ENCODE results near the gene CRPPA. TPM values are rescaled to one million over a fixed set of nuclear protein-coding genes. Genes with fewer than 3 reads are reported as not detected.

The CRPPA gene
- total and polyA plus RNA-seq, 11 donors: 0.98 to 8.5 (median 6.0) TPM

DNA sequence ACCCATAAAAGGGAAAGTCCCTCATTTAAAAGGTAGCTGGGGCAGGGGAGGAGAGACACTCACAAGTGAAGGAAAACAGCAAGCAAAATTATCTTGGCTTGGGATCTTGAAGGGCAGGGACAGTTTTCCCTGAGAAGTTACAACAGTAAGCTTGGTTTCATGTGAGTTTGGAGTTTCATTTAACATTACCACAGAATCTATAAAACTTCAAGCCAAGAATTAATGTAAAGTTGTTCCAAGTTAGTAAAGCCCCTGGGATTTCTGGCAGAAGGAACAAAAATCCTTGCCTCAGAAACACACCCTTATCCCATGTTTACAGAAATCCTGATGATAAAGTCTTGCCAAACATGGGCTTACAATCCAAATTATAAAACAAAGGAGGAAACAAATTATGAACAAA is 19.2 kb downstream of the CRPPA start:
- Histone ChIP-seq H3K27me3 (peaks cover 0 to 3% (median 0%) of the 10 kb centered on the region in 9 donors), H3K27ac (peak overlapping the region in 1 of 12 donors; percentile 4), H3K36me3 (no peaks in the 10 kb centered on the region), H3K9me3 (peaks cover 0 to 26% (median 12%) of the 10 kb centered on the region in 12 donors), H3K4me3 (no peak overlapping the region), H3K4me1 (peaks cover 0 to 8% (median 0%) of the 10 kb centered on the region in 12 donors)
- DNase-seq: no peak
- intact Hi-C loops (cut with DNase I): no loop called here
- ATAC-seq: no peak
- TF ChIP-seq POLR2A (IDR thresholded peaks at IDR 0.05): no peak
- TF ChIP-seq, protein P1, sequence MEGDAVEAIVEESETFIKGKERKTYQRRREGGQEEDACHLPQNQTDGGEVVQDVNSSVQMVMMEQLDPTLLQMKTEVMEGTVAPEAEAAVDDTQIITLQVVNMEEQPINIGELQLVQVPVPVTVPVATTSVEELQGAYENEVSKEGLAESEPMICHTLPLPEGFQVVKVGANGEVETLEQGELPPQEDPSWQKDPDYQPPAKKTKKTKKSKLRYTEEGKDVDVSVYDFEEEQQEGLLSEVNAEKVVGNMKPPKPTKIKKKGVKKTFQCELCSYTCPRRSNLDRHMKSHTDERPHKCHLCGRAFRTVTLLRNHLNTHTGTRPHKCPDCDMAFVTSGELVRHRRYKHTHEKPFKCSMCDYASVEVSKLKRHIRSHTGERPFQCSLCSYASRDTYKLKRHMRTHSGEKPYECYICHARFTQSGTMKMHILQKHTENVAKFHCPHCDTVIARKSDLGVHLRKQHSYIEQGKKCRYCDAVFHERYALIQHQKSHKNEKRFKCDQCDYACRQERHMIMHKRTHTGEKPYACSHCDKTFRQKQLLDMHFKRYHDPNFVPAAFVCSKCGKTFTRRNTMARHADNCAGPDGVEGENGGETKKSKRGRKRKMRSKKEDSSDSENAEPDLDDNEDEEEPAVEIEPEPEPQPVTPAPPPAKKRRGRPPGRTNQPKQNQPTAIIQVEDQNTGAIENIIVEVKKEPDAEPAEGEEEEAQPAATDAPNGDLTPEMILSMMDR (IDR thresholded peaks at IDR 0.05): no peak

DNA sequence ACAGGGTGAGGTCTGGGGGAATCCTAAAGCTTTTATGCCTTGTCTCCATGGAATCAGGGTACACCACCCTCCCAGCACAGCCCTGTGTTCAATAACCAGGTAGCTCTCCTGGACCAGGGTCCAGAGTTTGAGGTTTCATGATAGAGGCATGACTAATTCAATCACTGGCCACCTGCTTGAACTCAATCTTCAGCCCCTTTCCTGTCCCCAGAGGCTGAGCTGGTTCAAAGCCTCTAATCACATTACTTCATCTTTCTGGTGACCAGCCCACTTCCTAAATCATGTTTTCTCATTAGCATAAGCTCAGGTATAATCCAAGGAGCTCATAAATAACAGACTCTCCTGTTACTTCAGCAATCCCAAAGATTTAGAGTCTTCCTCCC is 20.5 kb downstream of the CRPPA start:
- no peaks in the 10 kb centered on the region for H3K27me3 ChIP-seq
- no peak overlapping the region for H3K27ac ChIP-seq
- intact Hi-C loops (cut with DNase I): no loop called here
- peaks cover 0 to 26% (median 12%) of the 10 kb centered on the region in 12 donors for H3K9me3 ChIP-seq
- no peaks in the 10 kb centered on the region for H3K36me3 ChIP-seq
- TF ChIP-seq, protein P1 (IDR thresholded peaks at IDR 0.05): no peak
- TF ChIP-seq POLR2A (IDR thresholded peaks at IDR 0.05): no peak
- no peak for DNase-seq
- no peak for ATAC-seq
- H3K4me3 ChIP-seq: no peak overlapping the region
- H3K4me1 ChIP-seq: peaks cover 0 to 8% (median 0%) of the 10 kb centered on the region in 12 donors

DNA sequence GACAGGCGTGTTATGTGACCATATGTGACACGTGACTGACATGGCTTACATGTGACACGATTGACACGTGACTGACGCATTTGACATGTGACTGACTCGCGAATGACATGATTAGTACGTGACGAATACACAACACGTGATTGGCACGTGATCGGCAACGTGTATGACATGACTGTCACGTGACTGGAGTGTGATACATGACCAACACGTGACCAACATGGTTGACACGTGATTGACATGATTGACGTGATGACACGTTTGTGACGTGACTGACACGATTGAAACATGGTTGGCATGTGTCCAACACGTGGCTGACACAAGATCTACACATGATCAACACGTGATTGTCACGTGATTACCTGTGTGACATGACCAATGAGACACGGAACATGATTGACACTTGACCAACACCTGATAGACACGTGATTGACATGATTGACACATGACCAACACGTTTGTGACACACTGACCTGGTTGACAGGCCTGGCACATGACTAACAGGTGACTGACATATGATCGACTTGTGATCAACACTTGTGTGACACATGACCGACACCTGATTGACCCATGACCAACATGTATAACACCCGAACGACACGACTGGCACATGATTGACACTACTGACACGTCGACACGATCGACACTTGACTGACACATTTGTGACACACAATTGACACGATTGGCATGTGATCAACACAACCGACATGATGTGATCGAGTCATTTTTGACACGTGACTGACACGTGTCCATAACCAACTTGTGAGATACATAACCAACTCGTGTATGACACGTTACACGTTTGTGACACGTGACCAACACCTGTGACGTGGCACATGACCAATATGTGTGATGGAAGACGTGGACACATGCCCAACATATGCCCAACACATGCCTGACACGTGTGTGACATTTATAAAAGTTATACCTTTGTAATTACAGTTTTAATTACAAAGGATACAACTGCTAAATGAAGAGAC is 21.1 kb downstream of the CRPPA start:
- 95 to 96% (median 96%) methylated on average over 47 of the region's 47 CpGs for WGBS, 4 donors
- Histone ChIP-seq H3K36me3 (no peaks in the 10 kb centered on the region), H3K4me1 (peaks cover 0 to 8% (median 0%) of the 10 kb centered on the region in 12 donors), H3K4me3 (no peak overlapping the region), H3K27ac (no peak overlapping the region), H3K9me3 (peaks cover 0 to 26% (median 12%) of the 10 kb centered on the region in 12 donors), H3K27me3 (no peaks in the 10 kb centered on the region)
- TF ChIP-seq POLR2A (IDR thresholded peaks at IDR 0.05): no peak
- TF ChIP-seq, protein P1 (IDR thresholded peaks at IDR 0.05): no peak
- intact Hi-C loops (cut with DNase I): no loop called here
- DNase-seq: no peak
- ATAC-seq: no peak

DNA sequence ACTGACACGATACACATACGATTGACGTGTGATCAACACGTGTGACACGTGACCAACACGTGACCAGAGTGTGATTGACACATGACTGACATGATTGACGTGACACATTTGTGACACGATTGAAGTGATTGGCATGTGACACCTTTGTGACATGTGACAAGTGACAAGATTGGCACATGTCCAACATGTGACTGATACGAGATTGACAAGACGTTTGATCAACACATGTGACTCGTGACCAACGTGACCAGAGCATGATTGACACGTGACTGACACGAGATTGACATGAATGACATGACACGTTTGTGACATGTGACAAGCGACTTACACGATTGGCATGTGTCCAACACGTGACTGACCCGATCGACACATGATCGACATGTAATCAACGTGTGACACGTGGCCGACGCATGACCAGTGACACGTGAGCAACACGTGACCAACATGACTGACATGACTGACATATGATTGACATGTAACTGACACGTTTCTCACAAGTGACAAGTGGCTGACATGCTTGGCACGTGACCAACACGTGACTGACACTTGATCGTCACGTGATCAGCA is 22.0 kb downstream of the CRPPA start:
- TF ChIP-seq, protein P1 (IDR thresholded peaks at IDR 0.05): no peak
- TF ChIP-seq POLR2A (IDR thresholded peaks at IDR 0.05): no peak
- no peaks in the 10 kb centered on the region for H3K27me3 ChIP-seq
- DNase-seq (no peak), ATAC-seq (no peak)
- peaks cover 0 to 8% (median 0%) of the 10 kb centered on the region in 12 donors for H3K4me1 ChIP-seq
- no peaks in the 10 kb centered on the region for H3K36me3 ChIP-seq
- no peak overlapping the region for H3K4me3 ChIP-seq
- H3K9me3 ChIP-seq: peaks cover 0 to 26% (median 12%) of the 10 kb centered on the region in 12 donors
- intact Hi-C loops (cut with DNase I): no loop called here
- 94 to 98% (median 95%) methylated on average over 32 of the region's 32 CpGs for WGBS, 4 donors
- no peak overlapping the region for H3K27ac ChIP-seq
